ENCODE measurements around the gene TCEA2.
A peak's percentile ranks its signal among the peaks of the same experiment; 100 is the strongest.

TCEA2 gene

GRCh38 chr20:64030371-64031134 is 32.4 kb upstream of the TCEA2 start:
- TF ChIP-seq GATA3 (IDR thresholded peaks at IDR 0.05; ENCODE audit: low read depth, low read length) (no peak), GATA2 (IDR thresholded peaks at IDR 0.05; ENCODE audit: low read depth, low read length) (no peak)

GRCh38 chr20:64031822-64032314 is 31.1 kb upstream of the TCEA2 start:
- no peak for TF ChIP-seq GATA2 (IDR thresholded peaks at IDR 0.05; ENCODE audit: low read depth, low read length)
- no peak for TF ChIP-seq GATA3 (IDR thresholded peaks at IDR 0.05; ENCODE audit: low read depth, low read length)

GRCh38 chr20:64032706-64033624 is 30.0 kb upstream of the TCEA2 start:
- no peak for TF ChIP-seq GATA2 (IDR thresholded peaks at IDR 0.05; ENCODE audit: low read depth, low read length)
- no peak for TF ChIP-seq GATA3 (IDR thresholded peaks at IDR 0.05; ENCODE audit: low read depth, low read length)

- TF ChIP-seq GATA2 (IDR thresholded peaks at IDR 0.05; ENCODE audit: low read depth, low read length) = no peak
- TF ChIP-seq GATA3 (IDR thresholded peaks at IDR 0.05; ENCODE audit: low read depth, low read length) = no peak
Observed at GRCh38 chr20:64033981-64034493, 29.0 kb upstream of the TCEA2 start.

- TF ChIP-seq GATA2 (IDR thresholded peaks at IDR 0.05; ENCODE audit: low read depth, low read length) = no peak
- no peak for TF ChIP-seq GATA3 (IDR thresholded peaks at IDR 0.05; ENCODE audit: low read depth, low read length)
Observed at GRCh38 chr20:64035066-64035932, 27.7 kb upstream of the TCEA2 start.

- TF ChIP-seq GATA2 (IDR thresholded peaks at IDR 0.05; ENCODE audit: low read depth, low read length) (no peak), GATA3 (IDR thresholded peaks at IDR 0.05; ENCODE audit: low read depth, low read length) (no peak)
Observed at GRCh38 chr20:64035933-64036345, 27.1 kb upstream of the TCEA2 start, which contains the start of gene C20orf204. TSS of gene C20orf204 (plus strand) at chr20:64036182. CDS start at chr20:64036324, 142 bp downstream.

GRCh38 chr20:64036346-64037198 is 26.4 kb upstream of the TCEA2 start:
- no peak for TF ChIP-seq GATA2 (IDR thresholded peaks at IDR 0.05; ENCODE audit: low read depth, low read length)
- TF ChIP-seq GATA3 (IDR thresholded peaks at IDR 0.05; ENCODE audit: low read depth, low read length) = no peak

- TF ChIP-seq GATA3 (IDR thresholded peaks at IDR 0.05; ENCODE audit: low read depth, low read length) = no peak
- TF ChIP-seq GATA2 (IDR thresholded peaks at IDR 0.05; ENCODE audit: low read depth, low read length) = no peak
Observed at GRCh38 chr20:64037199-64037497, 25.9 kb upstream of the TCEA2 start.

- TF ChIP-seq GATA3 (IDR thresholded peaks at IDR 0.05; ENCODE audit: low read depth, low read length) = no peak
- TF ChIP-seq GATA2 (IDR thresholded peaks at IDR 0.05; ENCODE audit: low read depth, low read length) = 0 out of 2 replicates have a peak, but pooled peaks have one; percentile 16
Observed at GRCh38 chr20:64037498-64038213, 25.3 kb upstream of the TCEA2 start.

GRCh38 chr20:64038224-64038564 is 24.8 kb upstream of the TCEA2 start:
- TF ChIP-seq GATA3 (IDR thresholded peaks at IDR 0.05; ENCODE audit: low read depth, low read length) = no peak
- TF ChIP-seq GATA2 (IDR thresholded peaks at IDR 0.05; ENCODE audit: low read depth, low read length) = no peak

GRCh38 chr20:64038565-64039292 is 24.3 kb upstream of the TCEA2 start:
- no peak for TF ChIP-seq GATA2 (IDR thresholded peaks at IDR 0.05; ENCODE audit: low read depth, low read length)
- TF ChIP-seq GATA3 (IDR thresholded peaks at IDR 0.05; ENCODE audit: low read depth, low read length) = no peak
